HepG2 (cell line): Measurements from ENCODE around the gene SLC22A23. TPM values are rescaled to one million over a fixed set of nuclear protein-coding genes. Genes with fewer than 3 reads are reported as not detected.
A peak's percentile ranks its signal among the peaks of the same experiment; 100 is the strongest.

ENCODE experiments used
- ETV5 ChIP-seq: IDR thresholded peaks from 2 replicates; pipeline ENCODE4 v1.6.1; 2018; ENCODE audit warnings: missing biosample characterization, missing genetic modification reagents, inconsistent platforms, borderline replicate concordance
- HNRNPLL ChIP-seq: fragments of 200-400 bp; formaldehyde crosslinking; IDR thresholded peaks from 2 replicates; pipeline ENCODE4 v1.6.1; 2017; ENCODE audit warnings: mild to moderate bottlenecking, low read depth, low read length; ENCODE audit not compliant: poor library complexity, severe bottlenecking
- HOXA9 ChIP-seq: sonication (generic); formaldehyde crosslinking; IDR thresholded peaks from 2 replicates; pipeline ENCODE4 v1.8.1; 2022; ENCODE audit warnings: missing genetic modification reagents, mild to moderate bottlenecking, moderate library complexity, borderline replicate concordance
- JARID2 ChIP-seq: sonication (generic); formaldehyde crosslinking; IDR thresholded peaks from 2 replicates; pipeline ENCODE4 v1.8.1; 2023; ENCODE audit warnings: missing genetic modification reagents, inconsistent platforms; ENCODE audit not compliant: insufficient replicate concordance
- PRPF4 ChIP-seq: fragments of 200-400 bp; formaldehyde crosslinking; IDR thresholded peaks from 2 replicates; pipeline ENCODE4 v1.6.1; 2016; ENCODE audit warnings: low read length, low read depth; ENCODE audit not compliant: poor library complexity, severe bottlenecking
- PTBP1 ChIP-seq: fragments of 200-400 bp; formaldehyde crosslinking; IDR thresholded peaks from 2 replicates; pipeline ENCODE4 v1.6.1; 2018; ENCODE audit warnings: low read length, low read depth; ENCODE audit not compliant: poor library complexity, severe bottlenecking
- TP53 ChIP-seq: sonication (generic); formaldehyde crosslinking; conservative IDR thresholded peaks from 2 replicates; pipeline ENCODE4 v1.4.0; 2020; ENCODE audit warnings: missing genetic modification reagents
- ZNF10 ChIP-seq: sonication (generic); formaldehyde crosslinking; IDR thresholded peaks from 2 replicates; pipeline ENCODE4 v1.4.0; 2020; ENCODE audit warnings: mild to moderate bottlenecking, low read depth, missing genetic modification reagents, borderline replicate concordance
- ZNF44 ChIP-seq: sonication (generic); formaldehyde crosslinking; IDR thresholded peaks from 2 replicates; pipeline ENCODE4 v1.5.1; 2020; ENCODE audit warnings: mild to moderate bottlenecking, missing genetic modification reagents
- ZNF724P ChIP-seq: sonication (generic); formaldehyde crosslinking; IDR thresholded peaks from 2 replicates; pipeline ENCODE4 v1.8.0; 2022; ENCODE audit warnings: missing genetic modification reagents, borderline replicate concordance
- ZNF780A ChIP-seq: sonication (generic); formaldehyde crosslinking; IDR thresholded peaks from 2 replicates; pipeline ENCODE4 v1.8.0; 2022; ENCODE audit warnings: mild to moderate bottlenecking, missing genetic modification reagents, moderate library complexity
- ZNF878 ChIP-seq: sonication (generic); formaldehyde crosslinking; IDR thresholded peaks from 2 replicates; pipeline ENCODE4 v1.8.1; 2023; ENCODE audit warnings: mild to moderate bottlenecking, missing genetic modification reagents, moderate library complexity
- polyA plus RNA-seq, 8 experiments: library from polyadenylated mRNA; depleted of rRNA in 3 of 8; stranded (reverse) in 7 of 8; unstranded in 1 of 8; fragments of >200 nt; fragmentation: Illumina TruSeq in 4 of 8; extraction: Trizol in 4 of 8; gene quantifications; 2 replicates each; pipeline versions ENCODE4 v1.2.1 to v1.2.3, GENCODE V29; 2011 to 2016; ENCODE audit warnings: low read depth in 4 of 8, missing spikeins in 1 of 8, mixed read lengths in 1 of 8; ENCODE audit not compliant: insufficient read depth in 1 of 8
- total RNA-seq, 5 experiments: library from RNA; depleted of rRNA; stranded (reverse); fragments of >200 nt; fragmentation: Illumina TruSeq; extraction: Trizol; gene quantifications; 2 replicates each; pipeline ENCODE4 v1.2.3, GENCODE V29; 2016; ENCODE audit warnings: low read depth in 1 of 5
- TF ChIP-seq, protein P1 (sequence below), 2 experiments: fragments of 450-650 bp in 1 of 2; sonication (generic) in 1 of 2; formaldehyde crosslinking in 1 of 2; IDR thresholded peaks; 2 replicates each; pipeline versions ENCODE4 v1.6.1 to v1.8.0; 2016 to 2022; ENCODE audit warnings: antibody characterized with exemption in 1 of 2, mild to moderate bottlenecking in 1 of 2, missing genetic modification reagents in 1 of 2
- TF ChIP-seq, protein P2 (sequence below): fragments of 450-650 bp; IDR thresholded peaks from 2 replicates; pipeline ENCODE4 v1.6.1; 2017
- TF ChIP-seq, protein P3 (sequence below): sonication (generic); formaldehyde crosslinking; IDR thresholded peaks from 2 replicates; pipeline ENCODE4 v1.9.0; 2022; ENCODE audit warnings: missing genetic modification reagents, mild to moderate bottlenecking, borderline replicate concordance

The SLC22A23 gene
- total and polyA plus RNA-seq, 2 of the 13 experiments (the other 11 are each of a cell fraction or from before 2014, with no cell fraction given): 11.8 to 17.5 TPM

DNA sequence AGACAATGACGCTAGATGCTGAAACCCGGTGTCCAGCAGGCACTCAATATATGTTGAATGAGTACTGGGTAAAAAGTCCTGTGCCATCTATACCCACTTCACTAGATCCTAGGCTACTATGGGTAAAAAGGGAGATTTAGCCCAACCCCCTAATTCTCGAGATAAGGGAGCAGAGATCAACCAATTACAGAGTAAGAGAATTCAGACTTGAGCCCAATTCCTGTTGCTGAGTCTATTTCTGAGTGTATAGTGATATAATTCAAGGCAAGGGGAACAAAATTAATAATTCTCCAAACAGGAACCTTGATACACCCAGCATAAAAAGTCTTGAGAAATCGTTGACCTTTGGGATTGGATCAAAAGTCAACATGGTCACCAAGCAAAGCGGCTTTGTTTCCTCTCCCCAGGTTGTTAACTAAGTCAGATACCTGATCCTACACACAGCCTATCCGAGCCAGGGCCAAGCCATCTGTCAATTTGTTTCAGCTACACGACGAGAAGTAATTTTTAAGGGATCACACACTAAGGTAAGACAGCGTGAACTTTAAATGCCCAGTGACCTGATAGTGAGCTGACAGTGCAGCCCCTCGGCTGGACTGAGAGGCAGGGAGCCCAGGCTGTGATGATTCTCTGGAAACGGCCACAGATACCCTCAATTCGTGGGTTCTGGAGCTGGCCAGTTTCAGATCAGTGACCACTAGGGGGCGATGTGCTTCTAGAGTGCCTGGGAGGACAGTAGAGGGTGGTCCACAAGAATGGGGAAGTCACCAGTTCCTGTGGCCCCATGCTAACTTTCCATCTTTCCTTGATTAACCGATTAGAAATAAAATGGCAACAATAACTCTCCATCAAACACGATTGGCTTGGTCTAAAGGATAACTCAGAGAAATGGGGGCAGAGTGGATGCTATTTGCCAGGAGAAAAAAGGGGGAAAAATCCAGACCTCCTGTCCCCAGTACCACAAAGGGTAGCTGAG lies 46.2 kb downstream of the SLC22A23 start (continued):
- no peak for TF ChIP-seq ZNF878 (CRISPR knock-in tag)
- peak; percentile 47; the same call in 1 of the 2 replicates for TF ChIP-seq ZNF44 (CRISPR knock-in tag)
- TF ChIP-seq, protein P1, sequence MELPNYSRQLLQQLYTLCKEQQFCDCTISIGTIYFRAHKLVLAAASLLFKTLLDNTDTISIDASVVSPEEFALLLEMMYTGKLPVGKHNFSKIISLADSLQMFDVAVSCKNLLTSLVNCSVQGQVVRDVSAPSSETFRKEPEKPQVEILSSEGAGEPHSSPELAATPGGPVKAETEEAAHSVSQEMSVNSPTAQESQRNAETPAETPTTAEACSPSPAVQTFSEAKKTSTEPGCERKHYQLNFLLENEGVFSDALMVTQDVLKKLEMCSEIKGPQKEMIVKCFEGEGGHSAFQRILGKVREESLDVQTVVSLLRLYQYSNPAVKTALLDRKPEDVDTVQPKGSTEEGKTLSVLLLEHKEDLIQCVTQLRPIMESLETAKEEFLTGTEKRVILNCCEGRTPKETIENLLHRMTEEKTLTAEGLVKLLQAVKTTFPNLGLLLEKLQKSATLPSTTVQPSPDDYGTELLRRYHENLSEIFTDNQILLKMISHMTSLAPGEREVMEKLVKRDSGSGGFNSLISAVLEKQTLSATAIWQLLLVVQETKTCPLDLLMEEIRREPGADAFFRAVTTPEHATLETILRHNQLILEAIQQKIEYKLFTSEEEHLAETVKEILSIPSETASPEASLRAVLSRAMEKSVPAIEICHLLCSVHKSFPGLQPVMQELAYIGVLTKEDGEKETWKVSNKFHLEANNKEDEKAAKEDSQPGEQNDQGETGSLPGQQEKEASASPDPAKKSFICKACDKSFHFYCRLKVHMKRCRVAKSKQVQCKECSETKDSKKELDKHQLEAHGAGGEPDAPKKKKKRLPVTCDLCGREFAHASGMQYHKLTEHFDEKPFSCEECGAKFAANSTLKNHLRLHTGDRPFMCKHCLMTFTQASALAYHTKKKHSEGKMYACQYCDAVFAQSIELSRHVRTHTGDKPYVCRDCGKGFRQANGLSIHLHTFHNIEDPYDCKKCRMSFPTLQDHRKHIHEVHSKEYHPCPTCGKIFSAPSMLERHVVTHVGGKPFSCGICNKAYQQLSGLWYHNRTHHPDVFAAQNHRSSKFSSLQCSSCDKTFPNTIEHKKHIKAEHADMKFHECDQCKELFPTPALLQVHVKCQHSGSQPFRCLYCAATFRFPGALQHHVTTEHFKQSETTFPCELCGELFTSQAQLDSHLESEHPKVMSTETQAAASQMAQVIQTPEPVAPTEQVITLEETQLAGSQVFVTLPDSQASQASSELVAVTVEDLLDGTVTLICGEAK (IDR thresholded peaks at IDR 0.05): no peak
- TF ChIP-seq, protein P1 (CRISPR knock-in tag; IDR thresholded peaks at IDR 0.05): peak; percentile 87
- TF ChIP-seq ZNF10 (CRISPR knock-in tag): no peak
- no peak for TF ChIP-seq TP53 (CRISPR knock-in tag)
- TF ChIP-seq ZNF724P: no peak
- peak; percentile 52; the same call in 1 of the 2 replicates for TF ChIP-seq ETV5 (CRISPR knock-in tag)
- no peak for TF ChIP-seq HOXA9
- TF ChIP-seq, protein P2, sequence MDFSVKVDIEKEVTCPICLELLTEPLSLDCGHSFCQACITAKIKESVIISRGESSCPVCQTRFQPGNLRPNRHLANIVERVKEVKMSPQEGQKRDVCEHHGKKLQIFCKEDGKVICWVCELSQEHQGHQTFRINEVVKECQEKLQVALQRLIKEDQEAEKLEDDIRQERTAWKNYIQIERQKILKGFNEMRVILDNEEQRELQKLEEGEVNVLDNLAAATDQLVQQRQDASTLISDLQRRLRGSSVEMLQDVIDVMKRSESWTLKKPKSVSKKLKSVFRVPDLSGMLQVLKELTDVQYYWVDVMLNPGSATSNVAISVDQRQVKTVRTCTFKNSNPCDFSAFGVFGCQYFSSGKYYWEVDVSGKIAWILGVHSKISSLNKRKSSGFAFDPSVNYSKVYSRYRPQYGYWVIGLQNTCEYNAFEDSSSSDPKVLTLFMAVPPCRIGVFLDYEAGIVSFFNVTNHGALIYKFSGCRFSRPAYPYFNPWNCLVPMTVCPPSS: no peak
- no peak for TF ChIP-seq ZNF780A
- no peak for TF ChIP-seq JARID2
- TF ChIP-seq, protein P3, sequence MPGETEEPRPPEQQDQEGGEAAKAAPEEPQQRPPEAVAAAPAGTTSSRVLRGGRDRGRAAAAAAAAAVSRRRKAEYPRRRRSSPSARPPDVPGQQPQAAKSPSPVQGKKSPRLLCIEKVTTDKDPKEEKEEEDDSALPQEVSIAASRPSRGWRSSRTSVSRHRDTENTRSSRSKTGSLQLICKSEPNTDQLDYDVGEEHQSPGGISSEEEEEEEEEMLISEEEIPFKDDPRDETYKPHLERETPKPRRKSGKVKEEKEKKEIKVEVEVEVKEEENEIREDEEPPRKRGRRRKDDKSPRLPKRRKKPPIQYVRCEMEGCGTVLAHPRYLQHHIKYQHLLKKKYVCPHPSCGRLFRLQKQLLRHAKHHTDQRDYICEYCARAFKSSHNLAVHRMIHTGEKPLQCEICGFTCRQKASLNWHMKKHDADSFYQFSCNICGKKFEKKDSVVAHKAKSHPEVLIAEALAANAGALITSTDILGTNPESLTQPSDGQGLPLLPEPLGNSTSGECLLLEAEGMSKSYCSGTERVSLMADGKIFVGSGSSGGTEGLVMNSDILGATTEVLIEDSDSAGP (CRISPR knock-in tag): peak; percentile 76; the same call in 1 of the 2 replicates
- TF ChIP-seq PRPF4: no peak
- no peak for TF ChIP-seq PTBP1
- TF ChIP-seq HNRNPLL: no peak
